Retina (tissue), 1 donor: ENCODE data around the gene FOLR2.

Source experiments
- DNase-seq: peaks from one replicate; pipeline ENCODE4 v3.0.0-alpha.2; 2016

The FOLR2 gene

DNA sequence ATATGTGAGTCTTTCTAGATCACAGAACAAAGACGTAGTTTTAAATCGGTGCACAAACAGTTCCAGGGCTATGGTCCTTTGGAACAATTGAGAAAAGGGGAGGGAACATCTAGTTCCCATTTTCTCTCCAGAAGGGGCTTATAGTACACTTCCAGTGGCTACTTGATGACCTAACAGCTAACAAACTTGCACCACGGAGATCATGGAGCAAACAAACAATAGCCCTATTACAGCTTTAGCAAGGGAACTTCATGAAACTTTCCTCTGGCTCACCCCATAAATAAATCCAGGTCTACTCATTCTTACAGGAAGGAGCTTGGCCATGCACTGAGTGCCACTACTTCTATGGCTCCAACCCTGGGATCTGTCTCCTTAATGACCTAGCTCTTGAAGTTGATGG is 8.3 kb upstream of the FOLR2 start:
- DNase-seq = no peak

DNA sequence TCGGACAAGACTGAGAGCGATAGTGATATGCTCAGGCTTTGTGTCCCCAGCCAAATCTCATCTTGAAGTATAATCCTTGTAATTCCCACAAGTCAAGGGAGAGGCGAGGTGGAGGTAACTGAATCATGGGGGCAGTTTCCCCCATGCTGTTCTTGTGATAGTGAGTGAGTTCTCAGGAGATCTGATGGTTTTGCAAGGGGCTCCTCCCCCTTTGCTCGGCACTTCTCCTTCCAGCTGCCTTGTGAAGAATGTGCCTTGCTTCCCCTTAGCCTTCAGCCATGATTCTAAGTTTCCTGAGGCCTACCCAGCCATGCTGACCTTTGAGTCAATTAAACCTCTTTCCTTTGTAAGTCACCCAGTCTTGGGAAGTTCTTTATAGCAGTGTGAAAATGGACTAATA is 7.5 kb upstream of the FOLR2 start:
- DNase-seq = no peak

DNA sequence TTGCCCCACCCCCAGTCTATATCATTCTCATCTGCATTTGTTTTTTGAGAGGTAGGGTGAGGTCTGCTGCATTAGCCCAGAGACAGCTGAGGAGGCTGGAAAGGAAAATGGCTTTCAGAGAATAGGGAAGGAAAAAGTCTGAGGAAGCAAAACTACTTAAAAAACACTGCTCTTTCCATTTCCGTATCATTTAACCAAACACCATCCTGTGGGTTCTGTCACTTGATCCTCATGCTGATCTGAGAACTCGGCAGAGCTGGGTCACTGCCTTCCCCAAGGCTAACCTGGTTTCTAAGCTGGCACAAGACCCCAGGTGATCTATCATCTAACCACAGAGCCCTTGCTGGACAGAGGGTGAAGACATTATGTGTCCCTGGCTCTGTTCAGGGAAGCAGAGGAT is 1.2 kb downstream of the FOLR2 start:
- DNase-seq = no peak

DNA sequence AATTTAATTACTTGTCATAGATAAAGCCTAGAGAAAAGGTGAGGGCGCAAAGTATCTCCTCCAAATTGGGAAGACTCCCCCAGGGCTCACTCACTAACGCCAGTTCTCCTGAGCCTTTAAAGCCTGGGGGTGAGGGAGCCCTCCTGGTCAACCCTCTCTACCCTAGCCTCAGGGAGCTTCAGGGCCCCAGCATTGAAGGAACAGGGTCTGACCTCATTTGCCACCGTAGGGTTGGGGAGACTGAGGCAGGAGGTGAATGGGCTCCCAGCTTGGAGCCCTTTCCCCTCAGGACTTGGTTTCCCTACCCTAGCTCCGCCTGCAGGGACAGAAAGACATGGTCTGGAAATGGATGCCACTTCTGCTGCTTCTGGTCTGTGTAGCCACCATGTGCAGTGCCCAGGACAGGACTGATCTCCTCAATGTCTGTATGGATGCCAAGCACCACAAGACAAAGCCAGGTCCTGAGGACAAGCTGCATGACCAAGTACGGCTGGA is 1.7 kb downstream of the FOLR2 start:
- no peak for DNase-seq

DNA sequence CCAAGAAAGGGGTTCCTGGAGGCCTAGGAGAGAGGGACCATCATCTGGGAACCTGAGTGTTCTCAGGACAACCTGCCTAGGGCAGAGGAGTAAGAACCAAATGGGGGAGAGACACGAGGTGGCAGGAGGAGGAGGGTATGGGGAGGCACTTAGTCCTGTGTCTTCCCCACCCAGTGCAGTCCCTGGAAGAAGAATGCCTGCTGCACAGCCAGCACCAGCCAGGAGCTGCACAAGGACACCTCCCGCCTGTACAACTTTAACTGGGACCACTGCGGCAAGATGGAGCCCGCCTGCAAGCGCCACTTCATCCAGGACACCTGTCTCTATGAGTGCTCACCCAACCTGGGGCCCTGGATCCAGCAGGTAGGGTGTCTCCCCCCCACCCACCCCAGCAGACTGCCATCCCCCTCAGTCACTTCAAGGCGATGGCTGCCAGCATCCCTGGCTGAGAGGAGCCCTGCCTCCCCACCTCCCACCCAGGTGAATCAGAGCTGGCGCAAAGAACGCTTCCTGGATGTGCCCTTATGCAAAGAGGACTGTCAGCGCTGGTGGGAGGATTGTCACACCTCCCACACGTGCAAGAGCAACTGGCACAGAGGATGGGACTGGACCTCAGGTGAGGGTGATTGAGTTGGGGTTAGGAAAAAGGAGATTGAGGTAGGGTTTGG is 4.2 kb downstream of the FOLR2 start:
- DNase-seq = no peak

DNA sequence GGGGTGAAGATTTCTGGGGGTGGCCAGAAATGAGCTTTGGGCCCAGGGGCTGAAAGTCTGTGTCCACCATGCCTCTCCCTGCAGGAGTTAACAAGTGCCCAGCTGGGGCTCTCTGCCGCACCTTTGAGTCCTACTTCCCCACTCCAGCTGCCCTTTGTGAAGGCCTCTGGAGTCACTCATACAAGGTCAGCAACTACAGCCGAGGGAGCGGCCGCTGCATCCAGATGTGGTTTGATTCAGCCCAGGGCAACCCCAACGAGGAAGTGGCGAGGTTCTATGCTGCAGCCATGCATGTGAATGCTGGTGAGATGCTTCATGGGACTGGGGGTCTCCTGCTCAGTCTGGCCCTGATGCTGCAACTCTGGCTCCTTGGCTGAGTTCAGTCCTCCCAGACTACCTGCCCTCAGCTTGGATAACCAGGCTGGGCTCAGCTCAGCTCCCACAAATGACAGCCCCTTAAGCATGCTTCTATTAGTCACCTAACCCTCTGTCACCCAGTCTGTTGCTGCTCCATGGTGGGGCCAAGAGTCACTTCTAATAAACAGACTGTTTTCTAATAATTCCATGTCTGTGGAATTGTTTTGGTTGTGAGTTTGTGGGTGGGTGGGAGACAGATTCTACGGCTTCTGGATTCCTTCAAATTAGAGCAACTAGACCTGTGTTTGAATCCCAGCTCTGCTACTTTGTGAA is 4.9 kb downstream of the FOLR2 start:
- no peak for DNase-seq

DNA sequence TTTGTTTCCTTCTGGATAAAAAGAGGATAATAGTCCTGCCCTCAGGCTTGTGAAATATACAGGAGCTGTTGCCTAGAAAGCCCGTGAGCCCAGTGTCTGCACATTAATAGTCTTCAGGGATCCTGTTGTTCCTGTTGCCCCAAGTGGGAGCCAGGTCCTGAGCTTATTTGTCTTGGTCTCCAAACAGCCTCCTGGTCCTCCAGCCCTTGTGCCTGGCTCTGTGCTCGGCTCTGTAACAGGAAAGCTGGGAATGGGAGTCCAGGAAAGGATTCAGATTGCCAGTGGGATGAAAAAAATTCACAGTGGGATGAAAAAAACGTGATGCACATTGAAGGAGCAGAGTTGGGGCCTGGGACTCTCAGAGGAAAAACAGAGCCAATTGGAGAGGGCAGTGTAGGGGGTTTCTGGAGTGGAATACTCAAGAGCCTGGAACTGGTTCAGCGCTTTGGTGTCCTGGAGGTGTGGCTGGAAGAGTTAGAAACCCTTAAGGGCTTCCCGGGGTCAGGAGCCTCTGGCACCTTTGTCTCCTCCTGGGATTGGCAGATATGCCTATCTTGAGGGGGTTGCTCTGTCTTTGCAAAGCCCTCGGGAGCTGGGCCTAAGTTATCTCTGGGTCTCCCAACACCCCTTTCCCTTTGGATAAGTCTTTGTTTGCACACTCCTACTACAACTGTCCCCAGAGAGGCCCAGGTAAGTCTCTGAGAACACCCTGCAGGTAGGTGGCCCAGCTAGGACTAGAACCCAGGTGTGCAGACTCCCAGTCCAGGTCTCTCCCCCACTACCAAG is 5.7 kb downstream of the FOLR2 start:
- DNase-seq = peak; percentile 20

DNA sequence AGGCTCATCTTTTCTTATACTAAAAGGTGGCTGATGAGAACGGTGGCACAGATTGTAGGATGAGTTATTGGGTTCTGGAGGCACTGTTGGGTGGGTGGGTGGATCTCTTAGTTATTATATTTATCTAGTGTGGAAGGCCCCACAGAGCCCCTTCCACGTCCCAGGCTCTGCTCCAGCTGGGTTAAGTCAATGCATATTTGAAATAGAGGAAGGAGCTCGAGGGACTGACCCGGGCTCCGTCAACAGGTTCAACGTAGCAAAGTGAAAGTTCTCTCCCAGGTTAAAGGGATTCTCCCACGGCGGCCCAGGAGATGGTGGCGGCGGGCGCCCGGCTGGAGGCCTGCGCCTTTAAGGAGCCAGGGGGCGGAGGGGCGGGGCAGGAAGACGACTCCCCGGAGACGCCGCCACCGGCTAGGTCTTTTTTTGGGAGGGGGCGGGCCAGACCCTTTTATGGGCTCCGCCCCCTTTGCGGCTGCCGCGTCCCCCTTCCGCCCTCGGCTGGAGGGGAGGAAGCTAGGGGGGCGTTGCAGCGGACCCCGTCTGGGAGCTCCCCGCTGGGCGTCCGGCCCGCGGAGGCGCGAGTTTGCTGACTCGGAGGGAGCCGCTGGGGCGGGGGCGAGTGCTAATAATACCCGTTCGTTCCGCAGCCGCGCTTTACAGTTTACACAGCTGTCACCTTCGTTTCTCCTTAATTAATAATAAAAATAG is 6.5 kb downstream of the FOLR2 start:
- DNase-seq = peak; percentile 94

DNA sequence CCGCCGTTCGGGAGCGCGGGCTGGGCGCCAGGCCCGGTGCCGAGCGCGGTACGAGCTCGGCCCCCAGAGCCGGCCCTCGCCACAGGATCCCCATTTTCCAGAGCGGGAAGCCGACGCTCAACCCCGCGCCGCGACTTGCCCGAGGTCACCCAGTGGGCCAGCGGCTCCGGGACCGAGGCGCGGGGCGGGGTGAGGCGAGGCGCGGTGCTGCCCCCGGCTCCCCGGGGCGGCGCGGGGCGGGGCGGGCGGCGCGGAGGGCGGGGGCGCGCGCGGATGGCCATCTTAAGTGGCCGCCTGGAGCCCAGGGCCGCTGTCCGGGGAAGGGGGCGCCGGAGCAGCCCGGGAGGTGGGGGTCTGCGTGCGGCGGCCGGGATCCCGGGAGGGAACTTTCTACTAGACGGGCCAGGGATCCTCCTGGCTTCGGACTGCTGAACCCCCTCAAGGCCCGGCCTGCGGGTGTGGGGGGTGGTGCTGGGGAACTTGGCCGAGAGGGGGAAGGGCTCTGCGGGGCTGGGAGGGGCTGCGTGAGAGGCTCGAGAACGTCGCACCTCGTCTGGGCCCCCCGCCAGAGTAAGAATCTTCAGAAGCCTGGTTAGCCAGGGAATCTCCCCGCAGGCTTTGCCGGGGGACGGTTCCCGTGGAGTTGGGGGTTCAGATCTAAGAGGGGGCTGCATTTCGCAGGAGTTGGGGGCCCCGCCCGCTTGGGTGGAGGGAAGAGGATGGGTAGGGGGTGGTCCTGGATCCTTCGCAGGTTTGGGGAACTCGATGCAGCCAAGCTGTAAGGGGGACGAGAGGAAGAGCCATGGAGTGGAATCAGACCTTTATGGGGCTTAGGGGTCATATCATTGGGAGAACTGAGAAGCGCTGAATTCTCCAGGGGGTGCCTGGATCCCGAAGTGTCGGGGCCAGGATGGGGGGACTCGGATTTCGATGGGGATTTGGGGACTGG is 7.3 kb downstream of the FOLR2 start:
- peak; percentile 83 for DNase-seq

DNA sequence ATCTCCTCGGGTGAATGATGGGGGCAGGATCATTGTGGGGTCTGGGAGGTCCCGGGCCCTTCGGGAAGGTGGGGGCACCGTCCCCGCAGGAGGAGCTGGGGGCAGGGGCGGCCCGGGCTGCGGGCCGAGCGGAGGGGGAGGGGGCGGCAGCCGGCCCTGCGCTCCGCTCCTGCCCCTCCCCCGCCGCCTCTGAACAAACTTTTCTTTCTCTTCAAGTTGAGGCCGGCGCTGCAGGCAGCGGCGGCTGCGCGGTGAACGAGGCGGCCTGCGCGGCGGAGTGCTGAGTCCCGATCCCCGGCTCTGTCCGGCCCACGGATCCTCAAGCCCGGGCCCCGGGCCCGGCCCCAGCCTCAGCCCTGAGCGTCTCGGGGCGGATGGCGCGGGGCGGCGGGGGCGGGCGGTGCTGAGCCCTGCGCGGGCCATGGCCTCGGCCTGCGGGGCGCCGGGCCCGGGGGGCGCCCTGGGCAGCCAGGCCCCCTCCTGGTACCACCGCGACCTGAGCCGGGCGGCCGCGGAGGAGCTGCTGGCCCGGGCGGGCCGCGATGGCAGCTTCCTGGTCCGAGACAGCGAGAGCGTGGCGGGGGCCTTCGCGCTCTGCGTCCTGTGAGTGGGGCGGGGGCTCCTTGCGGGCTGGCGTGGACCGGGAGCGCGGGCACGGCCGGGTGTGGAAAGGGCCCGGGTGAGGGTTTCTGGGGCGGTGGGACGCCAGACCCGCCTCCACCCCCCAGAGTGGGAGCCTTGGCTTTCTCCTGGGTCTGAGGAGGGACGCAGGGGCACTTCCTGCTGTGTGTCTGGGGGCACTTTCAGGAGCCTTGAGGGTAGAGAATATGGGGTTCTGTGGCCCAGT is 8.2 kb downstream of the FOLR2 start, which contains the start of gene INPPL1:
Gene INPPL1, plus strand, starts transcription at position 204 of the 847 bp plus-strand sequence. Its CDS starts 218 bp downstream, at position 422.
- peak; percentile 51 for DNase-seq

DNA sequence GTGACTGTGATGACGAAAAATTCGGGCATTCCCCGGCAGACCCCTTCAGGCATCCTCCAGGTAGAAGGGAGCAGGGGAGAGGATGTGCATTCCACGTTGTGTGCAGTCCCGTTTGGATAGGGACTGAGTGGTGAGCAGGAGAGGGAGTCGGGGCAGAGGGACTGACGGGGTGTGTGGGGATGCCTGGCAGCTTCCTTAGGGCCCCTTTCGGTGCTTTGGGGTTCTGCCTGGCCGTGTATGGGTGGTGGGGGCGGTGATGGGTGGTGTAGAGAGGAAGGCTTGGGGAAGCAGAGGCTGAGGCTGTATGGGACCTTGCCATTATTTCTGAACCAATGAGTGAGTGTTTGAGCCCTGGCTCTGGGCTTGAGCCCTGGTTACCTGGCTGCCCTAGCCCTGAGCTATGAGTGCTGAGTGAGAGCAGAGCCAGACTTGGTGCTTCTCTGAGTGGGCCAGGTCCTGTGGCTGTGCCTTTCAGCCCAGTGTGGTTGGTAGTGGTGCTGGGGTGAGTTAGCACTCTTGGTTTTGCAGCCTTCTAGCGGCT is 8.9 kb downstream of the FOLR2 start:
- DNase-seq = no peak

DNA sequence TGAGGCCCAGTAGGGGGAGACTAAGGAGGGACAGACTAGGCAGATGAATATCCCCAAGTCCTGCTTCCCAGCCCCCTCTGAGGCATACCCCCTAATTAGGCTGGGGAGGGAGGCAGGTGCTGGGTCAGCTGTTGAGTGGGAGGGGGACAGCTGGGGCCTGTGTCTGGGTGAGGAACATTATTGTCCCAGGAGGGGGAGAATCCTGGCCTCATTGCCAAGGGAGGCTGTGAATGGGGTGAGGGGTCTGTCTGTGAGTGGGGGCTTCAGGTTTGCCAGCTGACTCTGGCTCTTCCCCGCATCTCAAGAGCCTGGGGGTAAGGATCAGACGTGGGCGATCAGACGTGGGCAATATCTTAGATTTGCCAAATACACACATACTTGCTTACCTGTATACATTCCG is 10.1 kb downstream of the FOLR2 start:
- DNase-seq = no peak

DNA sequence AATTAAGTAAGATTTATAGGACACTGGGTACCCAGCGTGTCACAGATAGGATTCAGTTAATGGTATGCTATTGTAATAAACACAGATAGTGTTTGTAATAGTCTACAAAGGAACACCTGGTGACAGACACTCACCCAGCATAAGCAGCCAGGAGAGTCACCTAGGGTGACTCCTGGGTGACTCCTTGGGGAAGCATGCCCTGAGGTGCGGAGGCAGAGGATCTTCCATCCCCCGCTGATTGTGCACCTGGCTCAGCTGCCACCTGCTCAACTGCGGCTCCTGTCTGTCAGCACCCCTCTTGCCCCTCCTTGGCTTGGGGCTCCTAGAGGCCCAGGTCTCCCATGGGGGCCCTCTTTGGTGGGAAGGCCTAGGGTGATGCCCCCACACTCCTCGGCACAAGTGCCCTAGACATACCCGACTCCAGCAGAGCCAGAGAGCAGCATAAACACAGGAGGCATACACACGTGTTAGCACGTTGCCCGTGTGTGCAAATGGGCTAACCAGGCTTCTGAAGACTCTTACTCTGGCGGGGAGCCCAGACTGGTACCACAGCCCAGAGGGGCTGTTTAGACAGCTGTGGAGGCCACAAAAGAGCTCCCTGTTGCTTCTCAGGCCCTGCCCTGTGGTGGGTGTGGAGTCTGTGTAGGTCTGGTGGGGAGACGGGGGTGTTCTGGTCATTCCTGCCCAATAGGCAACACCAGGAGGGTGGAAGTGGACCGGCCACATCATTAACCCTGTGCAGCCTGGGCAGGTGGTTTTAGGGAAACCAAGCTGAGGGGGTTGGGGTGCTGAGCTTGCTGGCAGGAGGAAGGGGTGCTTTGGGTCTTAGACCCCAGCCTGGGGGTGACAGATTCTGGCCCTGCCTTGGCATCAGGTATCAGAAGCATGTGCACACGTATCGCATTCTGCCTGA is 11.0 kb downstream of the FOLR2 start:
- no peak for DNase-seq

DNA sequence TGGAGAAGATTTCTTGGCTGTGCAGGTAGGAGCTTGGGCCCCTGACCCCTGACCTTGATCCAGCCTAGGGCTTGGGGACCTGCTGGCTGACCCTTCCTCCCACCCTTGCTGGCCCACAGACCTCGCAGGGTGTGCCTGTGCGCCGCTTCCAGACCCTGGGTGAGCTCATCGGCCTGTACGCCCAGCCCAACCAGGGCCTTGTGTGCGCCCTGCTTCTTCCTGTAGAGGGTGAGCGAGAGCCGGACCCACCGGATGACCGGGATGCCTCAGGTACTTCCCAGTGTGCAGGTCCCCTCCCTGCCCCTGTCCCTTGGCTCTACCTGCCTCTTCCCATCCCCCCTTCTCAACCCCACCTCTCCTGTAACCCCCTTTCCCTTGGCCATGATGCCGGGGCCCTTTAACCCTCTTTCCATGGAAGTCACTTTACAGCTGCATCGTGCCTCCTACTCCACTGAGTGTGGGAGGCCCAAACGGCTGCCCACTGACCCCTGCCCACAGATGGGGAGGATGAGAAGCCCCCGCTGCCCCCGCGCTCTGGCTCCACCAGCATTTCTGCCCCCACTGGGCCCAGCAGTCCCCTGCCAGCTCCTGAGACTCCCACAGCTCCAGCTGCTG is 11.7 kb downstream of the FOLR2 start:
- DNase-seq = no peak

DNA sequence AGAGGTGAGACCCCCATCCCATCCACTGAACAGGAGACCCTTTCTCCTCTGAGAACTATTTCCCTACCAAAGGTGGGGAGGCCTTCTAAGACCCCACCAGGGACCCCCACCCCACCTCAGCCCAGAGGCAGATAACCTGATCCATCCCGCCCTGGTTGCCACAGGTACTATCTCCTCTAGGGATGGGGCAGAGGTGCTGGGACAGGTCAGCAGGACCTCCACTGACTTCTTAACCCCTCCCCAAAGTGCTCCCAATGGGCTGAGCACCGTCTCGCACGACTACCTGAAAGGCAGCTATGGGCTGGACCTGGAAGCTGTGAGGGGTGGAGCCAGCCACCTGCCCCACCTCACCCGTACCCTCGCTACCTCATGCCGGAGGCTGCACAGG is 12.2 kb downstream of the FOLR2 start:
- no peak for DNase-seq

DNA sequence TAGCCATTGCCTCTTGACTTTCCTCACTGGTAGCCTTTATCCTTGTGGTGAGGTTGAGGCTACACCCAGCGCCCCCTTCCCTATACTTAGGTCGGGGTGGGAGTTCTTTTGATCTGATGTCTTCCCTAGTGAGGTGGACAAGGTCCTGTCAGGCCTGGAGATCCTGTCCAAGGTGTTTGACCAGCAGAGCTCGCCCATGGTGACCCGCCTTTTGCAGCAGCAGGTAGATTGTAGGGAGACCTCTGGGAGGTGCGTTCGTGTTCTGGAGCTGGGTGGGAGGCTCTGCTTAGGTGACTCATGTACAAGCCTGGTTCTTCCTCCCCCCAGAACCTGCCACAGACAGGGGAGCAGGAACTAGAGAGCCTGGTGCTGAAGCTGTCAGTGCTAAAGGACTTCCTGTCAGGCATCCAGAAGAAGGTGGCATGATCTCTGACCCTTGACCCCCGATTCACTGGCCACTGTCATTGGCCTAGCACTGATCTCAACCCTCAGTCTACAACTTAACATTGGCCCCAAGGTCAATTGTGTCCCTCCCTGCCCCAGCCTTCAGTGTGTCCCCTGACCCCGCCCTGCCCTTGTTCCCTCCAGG is 12.8 kb downstream of the FOLR2 start:
- no peak for DNase-seq

DNA sequence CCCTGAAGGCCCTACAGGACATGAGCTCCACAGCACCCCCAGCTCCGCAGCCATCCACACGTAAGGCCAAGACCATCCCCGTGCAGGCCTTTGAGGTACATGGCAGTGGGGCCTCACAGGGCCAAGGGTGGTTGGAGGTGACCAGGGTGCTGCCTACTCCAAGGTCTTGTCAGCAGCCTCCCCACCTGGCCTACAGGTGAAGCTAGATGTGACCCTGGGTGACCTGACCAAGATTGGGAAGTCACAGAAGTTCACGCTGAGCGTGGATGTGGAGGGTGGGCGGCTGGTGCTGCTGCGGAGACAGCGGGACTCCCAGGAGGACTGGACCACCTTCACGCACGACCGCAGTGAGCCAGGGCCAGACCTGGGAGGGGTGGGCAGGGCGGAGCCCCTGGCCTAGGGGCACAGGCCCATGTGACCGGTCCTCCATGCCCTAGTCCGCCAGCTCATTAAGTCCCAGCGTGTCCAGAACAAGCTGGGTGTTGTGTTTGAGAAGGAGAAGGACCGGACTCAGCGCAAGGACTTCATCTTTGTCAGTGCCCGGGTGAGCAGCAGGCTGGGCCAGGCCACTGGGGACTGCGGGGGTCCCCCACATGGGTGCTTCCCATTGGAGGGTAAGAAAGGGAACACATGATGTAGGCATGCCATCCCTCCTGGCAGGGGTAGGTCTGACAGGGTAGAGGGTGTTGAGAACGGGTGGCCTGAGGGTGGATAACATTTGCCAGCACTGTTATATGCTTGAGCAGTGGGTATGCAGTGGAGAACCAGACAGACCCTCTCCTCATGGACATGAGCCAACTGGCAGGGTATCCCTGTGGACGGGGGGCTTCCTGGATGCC is 13.6 kb downstream of the FOLR2 start:
- no peak for DNase-seq
